Measurements from ENCODE around the gene CAMTA1.

The CAMTA1 gene

GRCh38 chr1:7233646-7234470, 448.6 kb downstream of the CAMTA1 start:
- H3K9me3 ChIP-seq (ENCODE audit: severe bottlenecking), result no peaks in the 10 kb centered on the region
- no peak for TF ChIP-seq CTCF (IDR thresholded peaks at IDR 0.05; ENCODE audit: poor library complexity, severe bottlenecking)
- no peak for ATAC-seq (ENCODE audit: low read depth)
- no peaks in the 10 kb centered on the region for H3K4me1 ChIP-seq (ENCODE audit: insufficient read depth, poor library complexity, severe bottlenecking)
- H3K4me3 ChIP-seq (ENCODE audit: severe bottlenecking), result no peak overlapping the region
- H3K27ac ChIP-seq (ENCODE audit: poor library complexity, severe bottlenecking), result no peak overlapping the region
- H3K36me3 ChIP-seq (ENCODE audit: low read depth), result no peaks in the 10 kb centered on the region
- DNase-seq (ENCODE audit: low spot score), result no peak
- H3K27me3 ChIP-seq (ENCODE audit: insufficient read depth, poor library complexity, severe bottlenecking), result no peaks in the 10 kb centered on the region

GRCh38 chr1:7234471-7234755, 449.2 kb downstream of the CAMTA1 start:
- no peak for ATAC-seq (ENCODE audit: low read depth)
- TF ChIP-seq CTCF (IDR thresholded peaks at IDR 0.05; ENCODE audit: poor library complexity, severe bottlenecking), result no peak
- no peaks in the 10 kb centered on the region for H3K9me3 ChIP-seq (ENCODE audit: severe bottlenecking)
- no peak overlapping the region for H3K27ac ChIP-seq (ENCODE audit: poor library complexity, severe bottlenecking)
- no peaks in the 10 kb centered on the region for H3K36me3 ChIP-seq (ENCODE audit: low read depth)
- H3K4me3 ChIP-seq (ENCODE audit: severe bottlenecking), result no peak overlapping the region
- no peak for DNase-seq (ENCODE audit: low spot score)
- no peaks in the 10 kb centered on the region for H3K4me1 ChIP-seq (ENCODE audit: insufficient read depth, poor library complexity, severe bottlenecking)
- no peaks in the 10 kb centered on the region for H3K27me3 ChIP-seq (ENCODE audit: insufficient read depth, poor library complexity, severe bottlenecking)

GRCh38 chr1:7235871-7236517, 450.7 kb downstream of the CAMTA1 start:
- H3K27me3 ChIP-seq (ENCODE audit: insufficient read depth, poor library complexity, severe bottlenecking), result no peaks in the 10 kb centered on the region
- no peak for TF ChIP-seq CTCF (IDR thresholded peaks at IDR 0.05; ENCODE audit: poor library complexity, severe bottlenecking)
- DNase-seq (ENCODE audit: low spot score) (no peak), ATAC-seq (ENCODE audit: low read depth) (no peak)
- H3K4me3 ChIP-seq (ENCODE audit: severe bottlenecking), result no peak overlapping the region
- no peaks in the 10 kb centered on the region for H3K9me3 ChIP-seq (ENCODE audit: severe bottlenecking)
- H3K27ac ChIP-seq (ENCODE audit: poor library complexity, severe bottlenecking), result no peak overlapping the region
- no peaks in the 10 kb centered on the region for H3K36me3 ChIP-seq (ENCODE audit: low read depth)
- H3K4me1 ChIP-seq (ENCODE audit: insufficient read depth, poor library complexity, severe bottlenecking), result no peaks in the 10 kb centered on the region

GRCh38 chr1:7236844-7237515, 451.7 kb downstream of the CAMTA1 start:
- H3K4me1 ChIP-seq (ENCODE audit: insufficient read depth, poor library complexity, severe bottlenecking), result no peaks in the 10 kb centered on the region
- no peak overlapping the region for H3K27ac ChIP-seq (ENCODE audit: poor library complexity, severe bottlenecking)
- ATAC-seq (ENCODE audit: low read depth) (no peak), DNase-seq (ENCODE audit: low spot score) (no peak)
- H3K36me3 ChIP-seq (ENCODE audit: low read depth), result no peaks in the 10 kb centered on the region
- no peaks in the 10 kb centered on the region for H3K9me3 ChIP-seq (ENCODE audit: severe bottlenecking)
- H3K4me3 ChIP-seq (ENCODE audit: severe bottlenecking), result no peak overlapping the region
- TF ChIP-seq CTCF (IDR thresholded peaks at IDR 0.05; ENCODE audit: poor library complexity, severe bottlenecking), result no peak
- H3K27me3 ChIP-seq (ENCODE audit: insufficient read depth, poor library complexity, severe bottlenecking), result no peaks in the 10 kb centered on the region

All from RWPE2 (cell line).